HUDEP-2 (cell line): ENCODE measurements around the gene FAAH.

Experiments used
- DNase-seq, 76 experiments: peaks; one replicate each; lab custom pipeline; 2025; ENCODE audit not compliant: unreplicated experiment in 76 of 76; lab: John Stamatoyannopoulos, UW

The FAAH gene

DNA sequence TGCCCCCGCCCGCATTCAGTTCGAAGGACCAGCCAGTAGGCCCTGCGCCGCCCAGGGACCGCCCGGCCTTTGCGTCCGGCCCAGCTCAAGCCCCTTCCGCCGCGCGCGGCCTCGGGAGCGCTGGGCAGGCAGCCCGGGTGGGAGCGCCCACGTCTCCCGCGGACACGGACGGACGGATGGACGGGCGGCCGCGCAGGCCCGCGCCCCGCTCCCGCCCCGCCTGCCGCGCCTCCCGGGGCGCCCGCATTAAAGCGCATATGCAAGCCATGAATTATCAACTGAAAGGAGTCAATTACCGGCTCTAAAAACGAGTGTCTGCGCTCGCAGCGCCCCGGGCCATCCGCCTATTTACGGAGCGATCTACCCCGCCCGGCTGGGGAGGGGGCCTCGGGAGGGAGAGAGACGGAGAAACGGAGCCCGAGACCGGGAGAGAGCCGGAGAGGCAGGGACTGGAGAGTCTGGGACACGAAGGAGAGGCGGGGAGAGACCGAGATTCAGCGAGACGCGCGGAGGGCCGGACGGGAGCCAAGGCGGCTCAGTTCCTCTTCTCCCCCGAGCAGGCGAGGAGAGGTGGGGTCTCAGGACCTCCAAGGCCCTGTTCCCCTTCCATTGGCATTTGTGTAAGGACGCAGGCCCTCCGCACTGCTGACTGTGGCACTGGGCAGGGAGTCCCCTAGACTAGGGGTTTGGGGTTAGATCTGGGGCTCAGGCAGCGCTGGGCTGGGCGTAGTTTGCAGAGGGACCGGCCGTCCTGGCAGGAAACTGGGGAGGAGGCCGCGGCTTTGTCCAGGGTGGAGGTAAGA, 54.2 kb downstream of the FAAH start:
- DNase-seq: no peak

DNA sequence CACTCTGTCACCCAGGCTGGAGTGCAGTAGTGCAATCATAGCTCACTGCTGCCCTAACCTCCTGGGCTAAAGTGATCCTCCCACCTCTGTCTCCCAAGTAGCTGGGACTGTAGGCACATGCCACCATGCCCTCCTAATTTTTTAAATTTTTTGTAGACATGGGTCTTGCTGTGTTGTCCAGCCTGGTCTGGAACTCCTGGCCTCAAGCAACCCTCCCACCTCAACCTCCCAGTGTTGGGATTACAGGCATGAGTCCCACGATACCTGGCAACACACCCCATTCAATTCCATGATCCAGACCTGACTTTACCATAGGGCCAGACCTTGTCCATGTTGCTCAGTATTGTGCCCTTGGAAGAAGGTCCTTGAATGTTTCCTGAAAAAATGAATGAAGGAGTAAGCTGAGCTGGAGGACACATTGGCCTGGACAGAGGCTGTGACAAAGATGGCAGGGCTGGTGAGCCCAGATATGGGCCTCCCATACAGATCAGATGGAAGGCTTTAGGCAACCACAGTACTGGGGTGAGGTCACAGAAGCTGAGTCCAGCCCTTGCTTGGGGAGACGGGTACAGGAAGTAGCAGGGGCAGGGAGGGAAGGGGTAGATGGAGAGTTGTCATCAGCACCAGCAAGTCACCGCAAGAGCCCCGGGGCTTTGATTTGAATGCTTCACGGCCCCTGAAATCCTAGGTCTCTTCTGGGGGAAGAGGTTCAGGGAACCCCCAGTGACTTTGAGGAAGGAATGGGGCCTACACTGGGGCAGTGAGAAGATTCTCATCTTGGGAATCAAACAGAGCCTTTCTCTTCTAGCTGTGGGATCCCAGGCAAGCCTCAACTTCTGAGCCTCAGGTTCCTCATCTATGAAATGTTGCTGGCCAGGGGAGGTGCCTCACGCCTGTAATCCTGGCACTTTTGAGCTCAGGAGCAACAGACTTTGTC, 55.4 kb downstream of the FAAH start:
- peak in 10 of 76 experiments; percentile 5 to 30 (median 14) for DNase-seq

DNA sequence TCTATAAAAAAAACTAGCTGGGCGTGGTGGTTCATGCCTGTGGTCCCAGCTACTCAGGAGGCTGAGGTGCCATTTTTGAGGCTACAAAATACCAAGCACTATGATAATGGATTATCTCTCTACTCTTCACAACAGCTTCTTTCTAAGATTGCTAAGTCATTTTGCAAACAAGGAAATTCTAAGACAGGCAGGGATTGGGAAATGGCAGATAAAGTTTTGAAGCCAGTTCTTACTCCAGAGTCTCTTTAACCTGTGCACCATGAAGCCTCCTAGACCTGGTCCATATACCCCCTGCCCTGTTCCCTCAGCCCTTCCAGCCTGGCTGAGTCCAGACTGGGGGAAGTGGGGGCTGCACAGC, 56.0 kb downstream of the FAAH start:
- no peak for DNase-seq

DNA sequence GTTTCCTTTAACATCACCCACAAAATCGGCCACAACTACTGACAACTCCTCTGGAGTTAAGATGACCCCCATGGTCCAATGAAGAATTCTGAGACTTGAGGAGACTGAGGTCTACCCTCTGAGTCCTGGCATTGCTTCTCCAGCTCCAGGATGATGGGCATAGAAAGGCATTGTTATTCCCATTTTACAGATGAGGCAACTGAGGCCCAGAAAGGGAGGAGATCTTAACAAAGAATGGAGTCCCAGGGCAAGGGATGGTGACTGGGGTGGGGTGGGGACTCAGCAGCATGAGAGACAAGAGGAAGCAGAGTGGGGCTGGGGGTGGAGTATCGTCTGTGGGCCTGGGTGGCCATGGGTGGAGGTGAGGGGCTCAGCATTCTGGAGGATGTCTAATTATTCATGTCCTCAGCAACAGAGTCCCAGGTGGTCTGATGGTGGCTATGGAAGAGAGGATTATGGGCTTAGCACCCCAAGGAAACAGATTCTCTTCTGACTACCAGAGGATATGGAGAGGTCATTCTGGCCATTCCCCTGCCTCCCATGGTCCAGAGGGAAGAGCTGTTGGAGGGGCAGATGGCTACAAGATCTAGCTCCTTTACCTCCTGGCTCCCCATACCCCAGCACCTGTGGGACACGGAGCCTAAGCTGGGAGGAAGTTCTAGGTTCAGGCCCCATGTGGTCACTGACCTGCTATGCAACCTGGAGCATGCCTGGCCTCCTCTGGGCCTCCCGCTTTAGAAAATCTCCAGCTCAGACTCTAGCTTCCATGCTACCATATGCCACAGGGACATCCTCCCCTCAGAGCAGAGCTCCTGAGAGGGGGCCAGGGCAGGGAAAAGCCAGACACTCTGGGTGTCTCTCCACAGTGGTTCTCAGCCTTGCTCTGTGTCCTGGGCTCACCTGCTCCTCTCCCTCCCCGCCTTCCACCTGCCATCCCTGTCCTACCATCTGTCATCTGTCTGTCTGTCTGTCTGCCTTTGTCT, 58.1 kb downstream of the FAAH start:
- no peak for DNase-seq

DNA sequence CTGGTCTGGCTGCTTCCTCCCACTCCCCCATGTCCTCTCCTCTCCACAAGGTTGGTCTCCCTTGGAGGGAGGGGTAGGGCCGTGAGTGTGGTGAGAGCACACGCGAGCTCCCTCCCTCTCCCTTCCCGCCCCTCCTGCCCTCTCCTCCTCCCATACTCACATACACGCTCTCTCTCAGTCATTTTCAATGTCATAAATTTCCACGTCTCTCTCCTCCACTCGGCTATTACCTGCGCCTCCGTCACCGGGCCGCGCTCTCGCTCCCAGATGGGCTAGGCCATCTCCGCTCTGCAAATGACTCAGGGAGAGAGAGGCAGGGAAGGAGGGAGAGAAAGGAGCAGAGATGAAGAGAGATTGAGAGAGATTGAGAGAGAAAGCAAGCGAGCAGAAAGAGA, 58.8 kb downstream of the FAAH start:
- DNase-seq: no peak

DNA sequence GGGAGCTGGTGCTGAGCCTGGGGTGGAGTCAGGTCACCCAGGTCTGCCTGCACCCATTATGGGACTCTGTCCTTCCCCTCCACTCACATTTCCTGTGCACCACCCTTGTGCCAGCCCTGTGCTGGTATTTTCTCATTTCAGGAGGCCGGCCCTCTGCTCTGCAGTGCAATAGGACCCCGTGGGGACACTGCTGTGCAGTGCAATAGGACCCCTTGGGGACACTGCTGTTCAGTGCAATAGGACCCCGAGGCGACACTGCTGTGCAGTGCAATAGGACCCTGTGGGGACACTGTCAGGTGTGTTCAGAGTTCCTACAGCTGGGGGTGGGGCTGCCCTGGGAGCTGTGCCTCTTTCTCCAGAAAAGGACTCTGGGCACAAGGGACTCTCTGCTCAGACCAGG, 59.3 kb downstream of the FAAH start:
- no peak for DNase-seq

DNA sequence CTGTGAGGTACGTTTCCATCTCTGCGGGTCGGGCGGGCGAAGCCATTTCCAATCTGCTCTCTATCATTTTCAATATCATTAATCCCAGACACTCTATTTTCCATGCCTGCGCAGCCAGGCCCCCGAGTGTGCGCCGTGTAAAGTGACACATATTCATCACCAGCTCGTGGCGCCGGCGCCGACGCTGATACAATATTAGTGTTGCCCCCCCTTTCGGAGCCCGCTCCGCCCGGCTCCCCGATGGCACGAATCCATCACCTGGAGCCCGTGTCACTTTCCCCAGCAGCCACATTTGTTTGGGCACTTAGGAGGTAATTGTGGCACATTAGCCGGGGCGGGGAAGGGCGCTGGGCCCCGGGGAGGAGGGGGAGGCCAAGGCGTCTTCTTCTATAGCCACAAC, 61.8 kb downstream of the FAAH start:
- DNase-seq: no peak

DNA sequence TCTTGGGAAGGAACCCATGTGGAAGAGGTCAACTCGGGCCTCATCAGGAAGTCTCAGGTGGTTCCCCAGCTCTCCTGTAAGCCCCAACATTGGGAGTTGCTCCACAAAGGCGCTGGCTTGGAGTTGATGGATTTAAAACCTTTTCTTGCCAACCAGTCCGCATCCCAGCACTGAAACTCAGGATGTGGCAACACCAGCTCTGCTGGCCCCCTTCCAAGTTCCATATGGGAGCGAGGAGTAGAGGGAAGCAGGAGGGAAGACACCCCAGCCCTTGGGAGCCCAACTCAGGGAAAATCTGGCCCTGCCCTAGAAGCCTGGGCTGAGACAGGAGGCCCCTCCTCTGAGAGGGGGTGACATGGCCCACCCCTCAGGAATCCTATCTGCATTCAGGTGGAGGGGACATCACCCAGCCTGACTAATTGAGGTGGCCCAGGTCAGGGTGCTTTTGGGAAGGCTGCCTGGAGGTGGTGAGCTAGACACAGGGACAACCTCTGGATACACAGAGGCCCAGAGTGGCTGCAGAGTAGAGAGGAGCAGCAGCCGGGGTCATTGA, 62.4 kb downstream of the FAAH start:
- DNase-seq: no peak

DNA sequence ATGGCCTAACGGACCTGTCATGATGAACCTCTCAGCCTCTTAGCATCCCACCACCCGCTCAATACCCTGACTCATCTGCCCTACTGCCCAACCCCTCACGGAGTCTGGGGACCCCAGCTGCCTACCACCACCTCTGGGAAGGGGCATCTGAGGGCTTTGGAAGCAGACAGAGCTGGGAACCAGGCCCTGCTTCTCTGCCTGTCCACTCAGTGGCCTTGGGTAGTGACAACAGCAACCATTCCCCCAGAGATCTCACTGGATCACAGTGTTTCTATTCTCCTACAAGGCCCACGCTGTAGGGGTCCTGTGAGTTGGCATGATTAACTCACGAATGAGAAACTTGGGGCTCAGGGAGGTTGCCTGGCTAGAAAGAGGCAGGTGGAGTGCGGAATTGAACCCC, 63.1 kb downstream of the FAAH start:
- DNase-seq: no peak

DNA sequence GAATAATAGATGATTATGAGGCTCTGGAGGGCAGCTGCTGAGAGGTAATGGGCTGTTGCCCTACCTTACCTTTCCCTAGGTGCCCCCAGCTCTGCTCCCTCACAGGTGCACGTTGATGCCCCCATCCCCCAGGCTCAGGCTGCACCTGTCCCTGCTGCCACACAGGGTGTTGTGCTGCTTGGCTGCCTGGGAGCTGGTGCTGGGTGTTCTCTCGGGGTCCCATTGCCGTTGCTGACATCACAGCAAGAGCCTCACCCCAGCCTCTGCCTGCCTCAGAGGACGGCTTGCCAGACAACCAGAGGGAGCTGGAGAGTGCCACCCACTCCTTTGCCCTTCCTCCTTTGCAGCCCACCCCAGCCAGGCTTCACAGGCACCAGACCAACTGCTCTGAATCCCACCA, 64.1 kb downstream of the FAAH start:
- no peak for DNase-seq

DNA sequence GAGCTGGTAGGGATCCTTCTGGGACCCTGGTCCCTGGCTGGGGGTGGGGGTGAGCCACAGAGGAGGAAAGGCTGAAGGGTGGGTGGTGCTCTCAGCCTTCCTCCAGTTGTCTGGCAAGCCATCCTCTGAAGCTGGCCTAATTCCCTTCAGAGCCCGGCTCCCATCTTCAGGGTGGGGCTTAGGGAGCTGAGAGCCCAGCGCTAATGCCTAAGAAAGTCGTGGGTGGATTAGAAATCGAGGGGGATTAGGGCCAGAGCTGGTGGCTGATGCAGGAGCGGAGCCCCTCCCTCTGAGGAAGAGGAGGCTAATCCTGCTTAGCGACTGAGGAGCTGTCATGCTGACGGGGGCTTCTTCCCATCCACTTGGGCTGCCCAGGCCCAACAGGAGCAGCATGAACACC, 64.7 kb downstream of the FAAH start:
- no peak for DNase-seq

DNA sequence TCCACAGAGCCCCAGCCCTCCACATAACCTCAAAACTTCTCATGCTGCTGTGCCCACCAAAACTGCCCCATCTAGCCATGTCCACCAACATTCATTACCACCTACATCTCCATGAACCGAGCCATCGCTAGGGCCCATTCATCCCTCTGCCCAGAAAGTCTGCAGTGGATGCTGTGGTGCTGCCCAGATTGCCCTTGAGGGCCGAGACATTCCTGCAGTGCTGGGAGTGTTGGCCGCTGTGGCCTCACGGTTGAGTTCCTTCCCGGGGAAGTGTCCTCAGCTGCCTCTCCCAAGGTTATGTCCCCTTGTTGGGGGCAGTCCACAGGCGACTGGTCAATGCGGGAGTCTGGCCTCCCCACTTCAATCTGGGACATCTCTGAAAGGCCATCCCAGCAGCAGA, 65.2 kb downstream of the FAAH start:
- DNase-seq: no peak

DNA sequence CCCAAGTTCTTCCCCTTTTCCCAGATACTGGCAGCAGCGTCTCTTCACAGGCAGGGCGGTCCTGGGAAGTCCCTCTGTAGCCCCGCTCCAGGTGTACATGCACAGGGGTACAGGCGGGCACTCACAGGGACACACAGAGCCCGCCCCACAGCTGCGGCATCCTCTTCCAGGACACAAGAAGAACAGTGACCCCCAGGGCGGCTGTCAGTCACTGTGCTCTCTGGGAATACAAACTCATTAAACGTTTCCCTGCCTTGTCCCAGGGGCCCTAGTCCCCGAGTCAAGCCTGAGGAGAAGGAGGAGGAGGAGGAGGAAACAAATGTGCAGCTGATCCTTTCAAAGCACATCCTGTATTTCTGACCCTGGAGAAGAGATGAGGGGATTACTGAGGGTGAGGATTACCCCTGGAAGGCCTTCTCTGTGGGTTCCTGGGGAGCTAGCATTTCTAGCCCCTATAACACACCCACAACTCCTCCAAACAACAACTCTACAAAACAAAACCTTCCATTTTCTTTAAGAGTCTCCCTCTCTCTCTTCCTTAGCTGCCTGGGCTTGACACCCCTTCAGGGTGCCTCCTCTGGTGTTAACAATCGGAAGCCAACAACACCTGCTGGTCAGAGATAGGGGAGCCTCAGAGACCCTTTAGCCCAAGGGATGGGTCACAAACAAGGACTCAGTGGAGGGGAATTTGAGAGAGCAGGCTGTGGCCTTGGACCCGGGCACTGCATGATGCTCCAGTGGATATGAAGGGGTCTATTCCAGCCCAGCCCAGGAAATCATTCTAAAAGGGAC, 67.1 kb downstream of the FAAH start:
- no peak for DNase-seq

DNA sequence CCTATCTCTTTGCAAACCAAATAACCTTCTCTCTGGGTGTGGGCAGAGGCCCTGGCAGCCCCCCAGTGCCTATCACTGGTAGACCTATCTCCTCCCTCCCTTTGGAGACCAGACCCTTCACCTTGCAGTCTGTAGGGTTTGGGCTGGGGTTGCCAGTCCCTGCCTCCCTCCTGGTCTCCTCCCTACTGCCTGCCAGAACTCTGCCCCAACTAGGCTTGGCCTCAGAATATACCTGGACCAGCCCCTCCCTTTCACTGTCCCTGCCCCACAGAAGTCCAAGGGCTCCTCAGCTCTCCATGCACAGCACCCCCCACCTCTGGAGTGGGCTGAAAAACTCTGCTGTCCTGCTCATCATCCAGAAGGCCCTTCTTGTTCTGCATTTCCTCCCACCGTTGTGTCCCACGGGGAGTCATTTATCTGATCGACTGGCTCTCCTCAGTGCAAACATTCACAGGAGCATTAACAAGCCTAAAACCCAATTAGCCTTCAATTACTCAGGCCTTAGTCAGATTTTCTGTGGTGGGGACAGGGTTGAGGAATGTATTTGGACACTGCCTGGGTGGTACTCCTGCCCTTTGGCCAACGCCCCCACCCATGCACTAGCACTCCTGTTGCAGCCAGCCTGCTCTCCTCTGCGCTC, 67.8 kb downstream of the FAAH start:
- no peak for DNase-seq
